WERI-Rb-1 (cell line): ENCODE results near the gene ATP2C1.

Experiments used
- DNase-seq: peaks from one replicate; pipeline ENCODE4 v3.0.0-alpha.2; 2020
- H3K27ac ChIP-seq: fragments of 250-450 bp; sonication (Bioruptor Pico); 2 replicates; pipeline ENCODE4 v1.5.1; 2020; ENCODE audit warnings: mild to moderate bottlenecking, moderate library complexity
- H3K27me3 ChIP-seq: fragments of 250-450 bp; sonication (Bioruptor Pico); 2 replicates; pipeline ENCODE4 v1.5.1; 2021; ENCODE audit warnings: mild to moderate bottlenecking, low read depth, moderate library complexity; ENCODE audit not compliant: insufficient read depth, severe bottlenecking
- H3K36me3 ChIP-seq: fragments of 250-450 bp; sonication (Bioruptor Pico); 2 replicates; pipeline ENCODE4 v1.5.1; 2020; ENCODE audit warnings: mild to moderate bottlenecking, moderate library complexity
- H3K4me3 ChIP-seq: 2 replicates; pipeline ENCODE4 v1.5.1; 2011; ENCODE audit warnings: low read depth, mild to moderate bottlenecking, control low read depth, low read length
- H3K9me3 ChIP-seq: fragments of 250-450 bp; sonication (Bioruptor Pico); 2 replicates; pipeline ENCODE4 v1.5.1; 2021; ENCODE audit warnings: mild to moderate bottlenecking, moderate library complexity; ENCODE audit not compliant: severe bottlenecking
- CTCF ChIP-seq: IDR thresholded peaks from 2 replicates; pipeline ENCODE4 v1.5.1; 2011; ENCODE audit warnings: low read depth, mild to moderate bottlenecking, control low read depth, inconsistent platforms, low read length

ATP2C1 gene

GRCh38 chr3:130948001-130948773, 54.3 kb downstream of the ATP2C1 start:
- Histone ChIP-seq H3K36me3 (peaks cover 46% of the 10 kb centered on the region), H3K27me3 (no peaks in the 10 kb centered on the region), H3K4me3 (no peak overlapping the region), H3K9me3 (no peaks in the 10 kb centered on the region), H3K27ac (no peak overlapping the region)
- no peak for TF ChIP-seq CTCF
- no peak for DNase-seq

GRCh38 chr3:130948929-130949328, 55.0 kb downstream of the ATP2C1 start:
- Histone ChIP-seq H3K27me3 (no peaks in the 10 kb centered on the region), H3K36me3 (peaks cover 44% of the 10 kb centered on the region), H3K9me3 (no peaks in the 10 kb centered on the region), H3K4me3 (no peak overlapping the region), H3K27ac (no peak overlapping the region)
- no peak for TF ChIP-seq CTCF
- DNase-seq = no peak

GRCh38 chr3:130950124-130950523, 56.2 kb downstream of the ATP2C1 start:
- no peak for DNase-seq
- Histone ChIP-seq H3K4me3 (no peak overlapping the region), H3K27ac (no peak overlapping the region), H3K27me3 (no peaks in the 10 kb centered on the region), H3K9me3 (no peaks in the 10 kb centered on the region), H3K36me3 (peaks cover 45% of the 10 kb centered on the region)
- TF ChIP-seq CTCF = no peak

- no peak overlapping the region for H3K27ac ChIP-seq
- H3K36me3 ChIP-seq = peaks cover 50% of the 10 kb centered on the region
These were observed 56.8 kb downstream of the ATP2C1 start for GRCh38 chr3:130950641-130951040.

GRCh38 chr3:130955481-130955880, 61.6 kb downstream of the ATP2C1 start:
- Histone ChIP-seq H3K27ac (no peak overlapping the region), H3K4me3 (no peak overlapping the region), H3K9me3 (no peaks in the 10 kb centered on the region), H3K36me3 (peaks cover 40% of the 10 kb centered on the region), H3K27me3 (no peaks in the 10 kb centered on the region)
- DNase-seq = no peak
- TF ChIP-seq CTCF = no peak

More at GRCh38 chr3:130950641-130951040, 56.8 kb downstream of the ATP2C1 start:
- no peak for DNase-seq
- TF ChIP-seq CTCF = no peak
- H3K4me3 ChIP-seq = no peak overlapping the region
- H3K27me3 ChIP-seq = no peaks in the 10 kb centered on the region
- H3K9me3 ChIP-seq = no peaks in the 10 kb centered on the region

GRCh38 chr3:130956281-130956680, 62.4 kb downstream of the ATP2C1 start:
- H3K27me3 ChIP-seq = no peaks in the 10 kb centered on the region
- no peak overlapping the region for H3K4me3 ChIP-seq
- peaks cover 44% of the 10 kb centered on the region for H3K36me3 ChIP-seq
- H3K27ac ChIP-seq = no peak overlapping the region
- H3K9me3 ChIP-seq = no peaks in the 10 kb centered on the region
- no peak for DNase-seq
- TF ChIP-seq CTCF = no peak
